ENCODE measurements around the gene ZFHX2. TPM values are rescaled to one million over a fixed set of nuclear protein-coding genes. Genes with fewer than 3 reads are reported as not detected.

ZFHX2 gene
- total and polyA plus RNA-seq, 2 of the 13 experiments (the other 11 are each of a cell fraction or from before 2014, with no cell fraction given) = 0.17 to 0.44 TPM

DNA sequence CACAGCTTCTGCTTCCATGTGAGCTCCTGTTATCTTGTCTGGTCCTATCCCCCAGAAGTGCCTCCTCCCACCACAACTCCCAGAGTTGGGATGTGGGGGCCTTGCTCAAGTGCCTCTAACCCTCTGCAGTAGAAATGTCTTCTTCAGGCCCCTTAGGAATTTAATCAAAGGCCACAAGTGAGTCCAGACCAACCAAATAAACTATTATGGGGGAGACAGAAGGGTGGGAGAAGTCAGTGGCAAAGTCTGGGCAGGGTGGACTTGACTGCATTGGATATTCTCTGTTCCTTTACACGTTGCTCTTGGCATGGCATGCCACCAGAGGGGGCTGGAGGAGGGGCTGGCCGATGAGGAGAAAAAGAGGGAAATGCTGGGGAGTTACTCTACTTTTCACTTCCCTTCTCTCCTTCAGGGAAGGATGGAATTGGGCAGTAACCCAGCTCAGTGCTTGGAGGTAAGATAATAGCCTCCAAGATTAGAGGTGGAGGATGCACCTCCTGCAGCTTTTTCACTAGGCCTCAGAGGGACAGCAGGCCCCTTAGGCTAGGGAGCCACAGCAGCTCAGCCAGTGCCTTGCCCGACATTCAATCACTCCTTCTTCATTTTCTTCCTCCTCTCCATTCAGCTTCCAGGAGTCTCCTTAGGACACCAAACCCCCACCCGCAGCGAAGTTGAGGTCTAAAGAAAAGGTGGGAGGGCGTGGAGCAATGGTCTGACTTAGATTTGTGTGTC is 17.2 kb upstream of the ZFHX2 start (continued):
- TF ChIP-seq, protein P1, sequence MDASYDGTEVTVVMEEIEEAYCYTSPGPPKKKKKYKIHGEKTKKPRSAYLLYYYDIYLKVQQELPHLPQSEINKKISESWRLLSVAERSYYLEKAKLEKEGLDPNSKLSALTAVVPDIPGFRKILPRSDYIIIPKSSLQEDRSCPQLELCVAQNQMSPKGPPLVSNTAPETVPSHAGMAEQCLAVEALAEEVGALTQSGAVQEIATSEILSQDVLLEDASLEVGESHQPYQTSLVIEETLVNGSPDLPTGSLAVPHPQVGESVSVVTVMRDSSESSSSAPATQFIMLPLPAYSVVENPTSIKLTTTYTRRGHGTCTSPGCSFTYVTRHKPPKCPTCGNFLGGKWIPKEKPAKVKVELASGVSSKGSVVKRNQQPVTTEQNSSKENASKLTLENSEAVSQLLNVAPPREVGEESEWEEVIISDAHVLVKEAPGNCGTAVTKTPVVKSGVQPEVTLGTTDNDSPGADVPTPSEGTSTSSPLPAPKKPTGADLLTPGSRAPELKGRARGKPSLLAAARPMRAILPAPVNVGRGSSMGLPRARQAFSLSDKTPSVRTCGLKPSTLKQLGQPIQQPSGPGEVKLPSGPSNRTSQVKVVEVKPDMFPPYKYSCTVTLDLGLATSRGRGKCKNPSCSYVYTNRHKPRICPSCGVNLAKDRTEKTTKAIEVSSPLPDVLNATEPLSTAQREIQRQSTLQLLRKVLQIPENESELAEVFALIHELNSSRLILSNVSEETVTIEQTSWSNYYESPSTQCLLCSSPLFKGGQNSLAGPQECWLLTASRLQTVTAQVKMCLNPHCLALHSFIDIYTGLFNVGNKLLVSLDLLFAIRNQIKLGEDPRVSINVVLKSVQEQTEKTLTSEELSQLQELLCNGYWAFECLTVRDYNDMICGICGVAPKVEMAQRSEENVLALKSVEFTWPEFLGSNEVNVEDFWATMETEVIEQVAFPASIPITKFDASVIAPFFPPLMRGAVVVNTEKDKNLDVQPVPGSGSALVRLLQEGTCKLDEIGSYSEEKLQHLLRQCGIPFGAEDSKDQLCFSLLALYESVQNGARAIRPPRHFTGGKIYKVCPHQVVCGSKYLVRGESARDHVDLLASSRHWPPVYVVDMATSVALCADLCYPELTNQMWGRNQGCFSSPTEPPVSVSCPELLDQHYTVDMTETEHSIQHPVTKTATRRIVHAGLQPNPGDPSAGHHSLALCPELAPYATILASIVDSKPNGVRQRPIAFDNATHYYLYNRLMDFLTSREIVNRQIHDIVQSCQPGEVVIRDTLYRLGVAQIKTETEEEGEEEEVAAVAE (CRISPR knock-in tag; IDR thresholded peaks at IDR 0.05; ENCODE audit: borderline replicate concordance) = no peak
- TF ChIP-seq CREB1 (IDR thresholded peaks at IDR 0.05) = no peak
- TF ChIP-seq CREB1 (CRISPR knock-in tag; IDR thresholded peaks at IDR 0.05) = no peak
- TF ChIP-seq ZFP90 (CRISPR knock-in tag; IDR thresholded peaks at IDR 0.05; ENCODE audit: borderline replicate concordance) = no peak
- no peak for TF ChIP-seq LCORL (IDR thresholded peaks at IDR 0.05)
- TF ChIP-seq LCORL (CRISPR knock-in tag; IDR thresholded peaks at IDR 0.05) = peak; percentile 47; the same call in 1 of the 2 replicates
- no peak for TF ChIP-seq CEBPG (CRISPR knock-in tag; IDR thresholded peaks at IDR 0.05)
- TF ChIP-seq, protein P2, sequence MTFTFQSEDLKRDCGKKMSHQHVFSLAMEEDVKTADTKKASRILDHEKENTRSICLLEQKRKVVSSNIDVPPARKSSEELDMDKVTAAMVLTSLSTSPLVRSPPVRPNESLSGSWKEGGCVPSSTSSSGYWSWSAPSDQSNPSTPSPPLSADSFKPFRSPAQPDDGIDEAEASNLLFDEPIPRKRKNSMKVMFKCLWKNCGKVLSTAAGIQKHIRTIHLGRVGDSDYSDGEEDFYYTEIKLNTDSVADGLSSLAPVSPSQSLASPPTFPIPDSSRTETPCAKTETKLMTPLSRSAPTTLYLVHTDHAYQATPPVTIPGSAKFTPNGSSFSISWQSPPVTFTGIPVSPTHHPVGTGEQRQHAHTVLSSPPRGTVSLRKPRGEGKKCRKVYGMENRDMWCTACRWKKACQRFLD (CRISPR knock-in tag; IDR thresholded peaks at IDR 0.05; ENCODE audit: borderline replicate concordance) = no peak
- no peak for TF ChIP-seq ZNF24 (IDR thresholded peaks at IDR 0.05)
- TF ChIP-seq, protein P3, sequence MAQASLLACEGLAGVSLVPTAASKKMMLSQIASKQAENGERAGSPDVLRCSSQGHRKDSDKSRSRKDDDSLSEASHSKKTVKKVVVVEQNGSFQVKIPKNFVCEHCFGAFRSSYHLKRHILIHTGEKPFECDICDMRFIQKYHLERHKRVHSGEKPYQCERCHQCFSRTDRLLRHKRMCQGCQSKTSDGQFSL (CRISPR knock-in tag; IDR thresholded peaks at IDR 0.05) = no peak
- TF ChIP-seq, protein P4, sequence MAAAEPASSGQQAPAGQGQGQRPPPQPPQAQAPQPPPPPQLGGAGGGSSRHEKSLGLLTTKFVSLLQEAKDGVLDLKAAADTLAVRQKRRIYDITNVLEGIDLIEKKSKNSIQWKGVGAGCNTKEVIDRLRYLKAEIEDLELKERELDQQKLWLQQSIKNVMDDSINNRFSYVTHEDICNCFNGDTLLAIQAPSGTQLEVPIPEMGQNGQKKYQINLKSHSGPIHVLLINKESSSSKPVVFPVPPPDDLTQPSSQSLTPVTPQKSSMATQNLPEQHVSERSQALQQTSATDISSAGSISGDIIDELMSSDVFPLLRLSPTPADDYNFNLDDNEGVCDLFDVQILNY (CRISPR knock-in tag; conservative IDR thresholded peaks at IDR 0.05) = no peak
- no peak for TF ChIP-seq ZFP62 (CRISPR knock-in tag; IDR thresholded peaks at IDR 0.05)
- no peak for TF ChIP-seq HNRNPL (IDR thresholded peaks at IDR 0.05; ENCODE audit: low read depth, low read length)
- TF ChIP-seq ZNF792 (CRISPR knock-in tag; IDR thresholded peaks at IDR 0.05) = no peak
- TF ChIP-seq FOXJ3 (CRISPR knock-in tag; IDR thresholded peaks at IDR 0.05; ENCODE audit: borderline replicate concordance) = no peak
- TF ChIP-seq RXRB (CRISPR knock-in tag; IDR thresholded peaks at IDR 0.05; ENCODE audit: borderline replicate concordance) = 0 out of 2 replicates have a peak, but pooled peaks have one; percentile 39
- no peak for TF ChIP-seq ZFP1 (CRISPR knock-in tag; IDR thresholded peaks at IDR 0.05)

Measured in HepG2 (cell line).